Caco-2 (cell line): ENCODE data around the gene IL17C. TPM values are rescaled to one million over a fixed set of nuclear protein-coding genes. Genes with fewer than 3 reads are reported as not detected.
A peak's percentile ranks its signal among the peaks of the same experiment; 100 is the strongest.

Experiments
- BruUV-seq: library from RNA; stranded (reverse); fragments of 400-500 nt; replicated peaks from 2 replicates; lab custom pipeline; 2021; lab: Mats Ljungman, UMichigan
- CTCF ChIA-PET: fragments of 300-600 bp; sonication (Branson Sonifier 250); formaldehyde crosslinking; loops from one replicate; lab custom pipeline; 2022; ENCODE audit warnings: antibody characterized with exemption; lab: Charles Lee
- POLR2A ChIA-PET: fragments of 300-600 bp; sonication (Branson Sonifier 250); formaldehyde crosslinking; loops from one replicate; lab custom pipeline; 2022; ENCODE audit warnings: antibody characterized with exemption; lab: Charles Lee
- DNase-seq, 2 experiments: peaks; one replicate each; pipeline versions ENCODE4 v3.0.0 to v3.0.0-alpha.2; 2020 to 2022
- H3K27me3 ChIP-seq: replicated peaks from 2 replicates; pipeline ENCODE4 v1.6.0; 2011; ENCODE audit warnings: low read length; ENCODE audit not compliant: control insufficient read depth, insufficient read depth
- H3K36me3 ChIP-seq: 2 replicates; pipeline ENCODE4 v1.5.1; 2011; ENCODE audit warnings: low read length; ENCODE audit not compliant: control insufficient read depth, insufficient read depth
- H3K4me1 ChIP-seq: fragments of 250-450 bp; sonication (Bioruptor Pico); 2 replicates; pipeline ENCODE4 v1.5.1; 2020; ENCODE audit warnings: mild to moderate bottlenecking
- H3K4me3 ChIP-seq: 2 replicates; pipeline ENCODE4 v1.5.1; 2011; ENCODE audit warnings: low read depth, mild to moderate bottlenecking, control low read depth, low read length
- H3K9me3 ChIP-seq: fragments of 250-450 bp; sonication (Bioruptor Pico); 2 replicates; pipeline ENCODE4 v1.5.1; 2020; ENCODE audit warnings: mild to moderate bottlenecking, moderate library complexity
- H3K27ac Mint-ChIP-seq: one replicate; pipeline ENCODE4 v1.8.0; 2022; ENCODE audit warnings: mixed read lengths; ENCODE audit not compliant: unreplicated experiment
- H3K27me3 Mint-ChIP-seq: one replicate; pipeline ENCODE4 v1.8.0; 2022; ENCODE audit warnings: mixed read lengths; ENCODE audit not compliant: insufficient read depth, unreplicated experiment
- H3K36me3 Mint-ChIP-seq: one replicate; pipeline ENCODE4 v1.8.0; 2022; ENCODE audit warnings: mild to moderate bottlenecking, mixed read lengths; ENCODE audit not compliant: insufficient read depth, unreplicated experiment
- H3K4me1 Mint-ChIP-seq: one replicate; pipeline ENCODE4 v1.8.0; 2022; ENCODE audit warnings: low read depth, mixed read lengths; ENCODE audit not compliant: unreplicated experiment
- H3K4me3 Mint-ChIP-seq: one replicate; pipeline ENCODE4 v1.8.0; 2022; ENCODE audit warnings: mild to moderate bottlenecking, moderate library complexity, mixed read lengths; ENCODE audit not compliant: unreplicated experiment
- H3K9me3 Mint-ChIP-seq: one replicate; pipeline ENCODE4 v1.8.0; 2022; ENCODE audit warnings: mixed read lengths; ENCODE audit not compliant: unreplicated experiment
- intact Hi-C: fragments of 100-400 bp; cut with micrococcal nuclease; formaldehyde crosslinking; loops from one replicate; pipeline ENCODE4 v1.10.0; 2022; ENCODE audit not compliant: unreplicated experiment
- total RNA-seq: library from RNA; stranded (reverse); gene quantifications from 2 replicates; pipeline ENCODE4 v1.2.3, GENCODE V29; 2022
- TF ChIP-seq, protein P1 (sequence below), 2 experiments: fragments of 200-600 bp in 1 of 2; IDR thresholded peaks; 1 replicate in 1 of 2; 2 replicates in 1 of 2; pipeline versions ENCODE4 v1.5.1 to v1.8.0; 2011 to 2022; ENCODE audit warnings: antibody characterized with exemption in 1 of 2, control low read depth in 1 of 2, inconsistent platforms in 1 of 2, low read depth in 1 of 2, low read length in 1 of 2, mild to moderate bottlenecking in 1 of 2, moderate library complexity in 1 of 2; ENCODE audit not compliant: insufficient read depth in 1 of 2, severe bottlenecking in 1 of 2, unreplicated experiment in 1 of 2

IL17C gene
- total RNA-seq, 1 experiment from 2014 or later: not detected

DNA sequence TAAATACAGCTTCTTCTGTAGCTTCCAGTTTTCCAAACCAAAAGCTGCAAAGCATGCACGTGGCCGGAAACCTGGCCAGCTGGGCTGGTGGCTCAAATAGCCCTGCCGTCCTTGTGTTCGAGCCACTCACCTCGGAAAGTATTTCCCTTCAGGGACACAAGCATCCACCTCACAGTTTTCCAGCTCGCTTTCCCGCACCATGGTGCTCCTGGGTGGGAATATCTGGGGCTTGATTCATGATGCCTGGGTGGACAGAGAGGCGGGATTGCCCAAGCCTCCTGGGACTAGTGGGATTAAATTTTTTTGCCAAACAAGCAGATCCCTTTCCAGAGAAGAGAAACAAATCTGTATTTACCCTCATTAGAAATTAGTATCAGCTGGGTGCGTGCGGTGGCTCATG is 31.6 kb downstream of the IL17C start:
- Mint-ChIP-seq H3K36me3 (peaks cover 21% of the 10 kb centered on the region), H3K27ac (no peak overlapping the region), H3K4me3 (no peak overlapping the region), H3K9me3 (no peaks in the 10 kb centered on the region), H3K27me3 (no peaks in the 10 kb centered on the region), H3K4me1 (no peaks in the 10 kb centered on the region)
- no peaks in the 10 kb centered on the region for H3K27me3 ChIP-seq
- no peaks in the 10 kb centered on the region for H3K4me1 ChIP-seq
- DNase-seq: no peak
- TF ChIP-seq, protein P1, sequence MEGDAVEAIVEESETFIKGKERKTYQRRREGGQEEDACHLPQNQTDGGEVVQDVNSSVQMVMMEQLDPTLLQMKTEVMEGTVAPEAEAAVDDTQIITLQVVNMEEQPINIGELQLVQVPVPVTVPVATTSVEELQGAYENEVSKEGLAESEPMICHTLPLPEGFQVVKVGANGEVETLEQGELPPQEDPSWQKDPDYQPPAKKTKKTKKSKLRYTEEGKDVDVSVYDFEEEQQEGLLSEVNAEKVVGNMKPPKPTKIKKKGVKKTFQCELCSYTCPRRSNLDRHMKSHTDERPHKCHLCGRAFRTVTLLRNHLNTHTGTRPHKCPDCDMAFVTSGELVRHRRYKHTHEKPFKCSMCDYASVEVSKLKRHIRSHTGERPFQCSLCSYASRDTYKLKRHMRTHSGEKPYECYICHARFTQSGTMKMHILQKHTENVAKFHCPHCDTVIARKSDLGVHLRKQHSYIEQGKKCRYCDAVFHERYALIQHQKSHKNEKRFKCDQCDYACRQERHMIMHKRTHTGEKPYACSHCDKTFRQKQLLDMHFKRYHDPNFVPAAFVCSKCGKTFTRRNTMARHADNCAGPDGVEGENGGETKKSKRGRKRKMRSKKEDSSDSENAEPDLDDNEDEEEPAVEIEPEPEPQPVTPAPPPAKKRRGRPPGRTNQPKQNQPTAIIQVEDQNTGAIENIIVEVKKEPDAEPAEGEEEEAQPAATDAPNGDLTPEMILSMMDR (IDR thresholded peaks at IDR 0.05; ENCODE audit: insufficient read depth in 1 of 2, low read depth in 1 of 2, low read length in 1 of 2, severe bottlenecking in 1 of 2, unreplicated experiment in 1 of 2): no peak
- H3K4me3 ChIP-seq: no peak overlapping the region
- H3K36me3 ChIP-seq: no peaks in the 10 kb centered on the region; the same call in 1 of the 2 replicates
- ChIA-PET POLR2A (no interaction called here), CTCF (interaction anchor here (0.8 kb wide), 1 partner anchor 68 kb away, joined by 3 read pairs; no protein-coding TSS in a partner anchor)
- no peaks in the 10 kb centered on the region for H3K9me3 ChIP-seq
- intact Hi-C loops: no loop called here
- BruUV-seq: no TSS peak

DNA sequence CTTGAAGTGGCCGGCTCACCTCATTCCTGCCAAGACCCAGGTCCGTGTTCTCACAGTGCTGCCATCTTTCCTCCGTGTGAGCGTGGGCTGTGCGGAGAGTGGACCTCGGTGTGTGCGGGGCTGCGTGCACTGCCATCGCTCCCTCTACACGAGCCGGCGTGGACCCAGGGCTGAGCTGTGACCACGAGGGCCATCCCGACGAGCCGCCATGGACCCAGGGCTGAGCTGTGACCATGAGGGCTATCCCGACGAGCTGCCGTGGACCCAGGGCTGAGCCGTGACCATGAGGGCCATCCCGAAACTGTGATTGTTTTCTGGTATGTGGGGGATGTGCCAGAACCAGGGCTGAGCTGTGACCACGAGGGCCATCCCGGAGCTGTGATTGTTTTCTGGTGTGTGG is 33.4 kb downstream of the IL17C start:
- no TSS peak for BruUV-seq
- H3K27me3 ChIP-seq: no peaks in the 10 kb centered on the region

DNA sequence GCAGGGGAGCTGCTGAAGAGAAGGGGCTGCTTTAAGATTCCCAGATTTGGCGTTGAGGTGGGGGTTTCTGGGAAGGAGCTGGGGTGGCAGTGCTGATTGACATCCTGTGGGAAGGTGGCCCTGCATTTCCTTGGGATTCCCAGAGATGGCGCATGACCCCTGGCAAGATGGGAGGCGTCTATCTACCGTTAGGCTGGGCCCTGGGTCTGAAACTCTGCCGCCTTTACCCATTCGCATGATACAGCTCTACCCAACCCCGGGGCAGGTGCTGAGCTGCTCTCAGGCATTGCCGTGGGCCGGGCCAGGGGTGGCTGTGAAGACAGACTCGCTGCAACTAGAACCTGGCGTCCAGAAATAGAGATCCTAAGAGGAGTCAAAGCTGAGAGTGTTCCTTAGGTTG is 34.4 kb downstream of the IL17C start:
- CTCF ChIA-PET: interaction anchor here (0.6 to 1.3 kb wide), 5 partner anchors 12 to 65 kb away, joined by 3 to 10 read pairs (median 4); no protein-coding TSS in a partner anchor
- no peaks in the 10 kb centered on the region for H3K4me1 ChIP-seq
- no peaks in the 10 kb centered on the region for H3K27me3 ChIP-seq
- no TSS peak for BruUV-seq
- no peak overlapping the region for H3K4me3 ChIP-seq
- H3K36me3 ChIP-seq: no peaks in the 10 kb centered on the region
- Mint-ChIP-seq H3K9me3 (no peaks in the 10 kb centered on the region), H3K27me3 (no peaks in the 10 kb centered on the region), H3K4me1 (no peaks in the 10 kb centered on the region), H3K36me3 (peaks cover 13% of the 10 kb centered on the region), H3K27ac (no peak overlapping the region), H3K4me3 (no peak overlapping the region)
- TF ChIP-seq, protein P1 (IDR thresholded peaks at IDR 0.05; ENCODE audit: insufficient read depth in 1 of 2, low read depth in 1 of 2, low read length in 1 of 2, severe bottlenecking in 1 of 2, unreplicated experiment in 1 of 2): peak; percentile 15 to 44
- intact Hi-C loops: no loop called here
- H3K9me3 ChIP-seq: no peaks in the 10 kb centered on the region
- POLR2A ChIA-PET: no interaction called here
- peak in 1 of 2 experiments; percentile 51 for DNase-seq

More for the DNA sequence above, 33.4 kb downstream of the IL17C start:
- intact Hi-C loops: no loop called here
- no peaks in the 10 kb centered on the region for H3K4me1 ChIP-seq
- CTCF ChIA-PET: interaction anchor here (1.3 kb wide), 2 partner anchors 9 to 11 kb away, joined by 3 to 5 read pairs; partner anchors contain the start of gene MVD
- Mint-ChIP-seq H3K27me3 (no peaks in the 10 kb centered on the region), H3K36me3 (peaks cover 21% of the 10 kb centered on the region), H3K27ac (no peak overlapping the region), H3K4me3 (no peak overlapping the region), H3K9me3 (no peaks in the 10 kb centered on the region), H3K4me1 (no peaks in the 10 kb centered on the region)
- TF ChIP-seq, protein P1 (IDR thresholded peaks at IDR 0.05; ENCODE audit: insufficient read depth in 1 of 2, low read depth in 1 of 2, low read length in 1 of 2, severe bottlenecking in 1 of 2, unreplicated experiment in 1 of 2): no peak
- no peak overlapping the region for H3K4me3 ChIP-seq
- DNase-seq: no peak
- POLR2A ChIA-PET: interaction anchor here (0.5 kb wide), 1 partner anchor 102 kb away, joined by 3 read pairs; the partner anchor contains the start of gene ZC3H18
- no peaks in the 10 kb centered on the region for H3K36me3 ChIP-seq
- H3K9me3 ChIP-seq: no peaks in the 10 kb centered on the region
